K562 (cell line): Measurements from ENCODE around the gene LMAN1. TPM values are rescaled to one million over a fixed set of nuclear protein-coding genes. Genes with fewer than 3 reads are reported as not detected.

Experiments
- ADNP ChIP-seq: fragments of 200-800 bp; sonication (Bioruptor generic); IDR thresholded peaks from 2 replicates; pipeline ENCODE4 v1.6.1; 2016; ENCODE audit warnings: missing genetic modification characterization, missing compliant biosample characterization
- CCNT2 ChIP-seq: IDR thresholded peaks from 2 replicates; pipeline ENCODE4 v1.6.1; 2011; ENCODE audit warnings: borderline replicate concordance, low read depth, mild to moderate bottlenecking, moderate library complexity, mixed read lengths, low read length; ENCODE audit not compliant: insufficient read length; ENCODE audit errors: extremely low read depth
- HOMEZ ChIP-seq: fragments of 250-450 bp; sonication (Bioruptor Pico); IDR thresholded peaks from 2 replicates; pipeline ENCODE4 v1.4.0; 2020; ENCODE audit warnings: mild to moderate bottlenecking, moderate library complexity
- MCM3 ChIP-seq: fragments of 450-650 bp; IDR thresholded peaks from 2 replicates; pipeline ENCODE4 v1.6.1; 2016
- NUFIP1 ChIP-seq: fragments of 450-650 bp; IDR thresholded peaks from 2 replicates; pipeline ENCODE4 v1.6.1; 2018; ENCODE audit not compliant: partially characterized antibody
- TSHZ1 ChIP-seq: fragments of 250-450 bp; sonication (Bioruptor Pico); IDR thresholded peaks from 2 replicates; pipeline ENCODE4 v1.4.0; 2020; ENCODE audit warnings: mild to moderate bottlenecking, moderate library complexity
- XRCC3 ChIP-seq: fragments of 450-650 bp; IDR thresholded peaks from 2 replicates; pipeline ENCODE4 v1.6.1; 2017; ENCODE audit warnings: mild to moderate bottlenecking, moderate library complexity
- ZBTB1 ChIP-seq: sonication (generic); formaldehyde crosslinking; IDR thresholded peaks from 2 replicates; pipeline ENCODE4 v1.8.1; 2023; ENCODE audit warnings: missing genetic modification reagents, low read depth, mild to moderate bottlenecking, borderline replicate concordance
- ZNF395 ChIP-seq: fragments of 200-800 bp; sonication (Bioruptor generic); IDR thresholded peaks from 2 replicates; pipeline ENCODE4 v1.6.1; 2017; ENCODE audit warnings: missing genetic modification characterization, missing compliant biosample characterization
- polyA plus RNA-seq, 8 experiments: library from polyadenylated mRNA; depleted of rRNA in 4 of 8; stranded (reverse) in 5 of 8; unstranded in 3 of 8; fragments of >200 nt; fragmentation: Nextera tagmentation in 2 of 8; fragmentation: Illumina TruSeq in 1 of 8; extraction: Ambion mirVana in 2 of 8; extraction: Trizol in 1 of 8; gene quantifications; 2 replicates each; pipeline versions ENCODE4 v1.2.1 to v1.2.3, GENCODE V29; 2011 to 2014; ENCODE audit warnings: inconsistent platforms in 1 of 8, missing spikeins in 1 of 8
- total RNA-seq, 7 experiments: library from RNA; depleted of rRNA in 6 of 7; stranded (reverse); fragments of >200 nt in 6 of 7; fragmentation: Illumina TruSeq in 2 of 7; extraction: Trizol in 2 of 7; gene quantifications; 2 replicates each; pipeline versions ENCODE4 v1.2.1 to v1.2.3, GENCODE V29; 2011 to 2021; ENCODE audit warnings: low replicate concordance in 1 of 7
- TF ChIP-seq, protein P1 (sequence below), 2 experiments: IDR thresholded peaks; 2 replicates each; pipeline ENCODE4 v1.6.1; 2012; ENCODE audit warnings: improper control_type of control experiment in 2 of 2, low read depth in 2 of 2, low read length in 2 of 2, borderline replicate concordance in 1 of 2

LMAN1 gene
- total and polyA plus RNA-seq, 9 of the 15 experiments (the other 6 are each of a cell fraction or from before 2014, with no cell fraction given), result 18.8 to 108 (median 71.2) TPM

- TF ChIP-seq HOMEZ (no peak), NUFIP1 (no peak), ADNP (tag) (no peak), MCM3 (no peak), ZNF395 (CRISPR knock-in tag) (no peak), XRCC3 (no peak), ZBTB1 (CRISPR knock-in tag) (no peak), TSHZ1 (CRISPR knock-in tag) (no peak), CCNT2 (no peak)
- TF ChIP-seq, protein P1, sequence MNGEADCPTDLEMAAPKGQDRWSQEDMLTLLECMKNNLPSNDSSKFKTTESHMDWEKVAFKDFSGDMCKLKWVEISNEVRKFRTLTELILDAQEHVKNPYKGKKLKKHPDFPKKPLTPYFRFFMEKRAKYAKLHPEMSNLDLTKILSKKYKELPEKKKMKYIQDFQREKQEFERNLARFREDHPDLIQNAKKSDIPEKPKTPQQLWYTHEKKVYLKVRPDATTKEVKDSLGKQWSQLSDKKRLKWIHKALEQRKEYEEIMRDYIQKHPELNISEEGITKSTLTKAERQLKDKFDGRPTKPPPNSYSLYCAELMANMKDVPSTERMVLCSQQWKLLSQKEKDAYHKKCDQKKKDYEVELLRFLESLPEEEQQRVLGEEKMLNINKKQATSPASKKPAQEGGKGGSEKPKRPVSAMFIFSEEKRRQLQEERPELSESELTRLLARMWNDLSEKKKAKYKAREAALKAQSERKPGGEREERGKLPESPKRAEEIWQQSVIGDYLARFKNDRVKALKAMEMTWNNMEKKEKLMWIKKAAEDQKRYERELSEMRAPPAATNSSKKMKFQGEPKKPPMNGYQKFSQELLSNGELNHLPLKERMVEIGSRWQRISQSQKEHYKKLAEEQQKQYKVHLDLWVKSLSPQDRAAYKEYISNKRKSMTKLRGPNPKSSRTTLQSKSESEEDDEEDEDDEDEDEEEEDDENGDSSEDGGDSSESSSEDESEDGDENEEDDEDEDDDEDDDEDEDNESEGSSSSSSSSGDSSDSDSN (IDR thresholded peaks at IDR 0.05; ENCODE audit: borderline replicate concordance in 1 of 2, low read depth in 2 of 2, low read length in 2 of 2), result 0 out of 4 replicates have a peak, but pooled peaks of 1 of the 2 experiments have one; percentile 45
Observed at GRCh38 chr18:59402432-59403090, 43.5 kb upstream of the LMAN1 start (continued).
